ENCODE data around the gene PTGR3.

DNA sequence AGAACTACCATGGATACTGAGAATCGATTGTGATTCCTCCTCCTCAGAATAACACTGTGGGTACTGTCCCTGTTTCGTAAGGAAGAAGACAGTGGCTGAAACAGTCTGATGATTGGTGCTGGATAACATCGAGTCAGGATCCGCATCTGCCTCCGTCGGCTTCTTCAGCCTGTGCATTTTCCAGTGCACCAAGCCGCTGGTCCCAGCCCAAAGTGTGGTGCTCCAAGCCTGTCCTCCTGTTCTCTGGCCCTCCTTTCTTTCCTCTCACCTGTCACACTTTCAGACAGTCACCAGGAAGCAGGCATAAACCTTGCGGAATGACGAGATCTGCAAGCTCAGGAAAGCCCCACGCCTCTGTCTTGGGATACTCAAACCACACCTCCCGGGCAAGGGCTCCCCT lies 30.6 kb downstream of the PTGR3 start:
- TF ChIP-seq, protein P1, sequence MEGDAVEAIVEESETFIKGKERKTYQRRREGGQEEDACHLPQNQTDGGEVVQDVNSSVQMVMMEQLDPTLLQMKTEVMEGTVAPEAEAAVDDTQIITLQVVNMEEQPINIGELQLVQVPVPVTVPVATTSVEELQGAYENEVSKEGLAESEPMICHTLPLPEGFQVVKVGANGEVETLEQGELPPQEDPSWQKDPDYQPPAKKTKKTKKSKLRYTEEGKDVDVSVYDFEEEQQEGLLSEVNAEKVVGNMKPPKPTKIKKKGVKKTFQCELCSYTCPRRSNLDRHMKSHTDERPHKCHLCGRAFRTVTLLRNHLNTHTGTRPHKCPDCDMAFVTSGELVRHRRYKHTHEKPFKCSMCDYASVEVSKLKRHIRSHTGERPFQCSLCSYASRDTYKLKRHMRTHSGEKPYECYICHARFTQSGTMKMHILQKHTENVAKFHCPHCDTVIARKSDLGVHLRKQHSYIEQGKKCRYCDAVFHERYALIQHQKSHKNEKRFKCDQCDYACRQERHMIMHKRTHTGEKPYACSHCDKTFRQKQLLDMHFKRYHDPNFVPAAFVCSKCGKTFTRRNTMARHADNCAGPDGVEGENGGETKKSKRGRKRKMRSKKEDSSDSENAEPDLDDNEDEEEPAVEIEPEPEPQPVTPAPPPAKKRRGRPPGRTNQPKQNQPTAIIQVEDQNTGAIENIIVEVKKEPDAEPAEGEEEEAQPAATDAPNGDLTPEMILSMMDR (IDR thresholded peaks at IDR 0.05) = no peak
- TF ChIP-seq POLR2A (IDR thresholded peaks at IDR 0.05) (no peak), POLR2AphosphoS5 (IDR thresholded peaks at IDR 0.05) (no peak), EP300 (IDR thresholded peaks at IDR 0.05) (no peak)
